PC-3 (cell line): ENCODE measurements around the gene NTPCR. TPM values are rescaled to one million over a fixed set of nuclear protein-coding genes. Genes with fewer than 3 reads are reported as not detected.

Experiments used
- ATAC-seq: fragments of 200-7000 bp; cut with Tn5 transposase; 2 replicates; pipeline ENCODE4 v1.9.1; 2020; ENCODE audit warnings: mild to moderate bottlenecking, moderate library complexity
- BruUV-seq: library from RNA; stranded (reverse); fragments of 400-500 nt; replicated peaks from 2 replicates; lab custom pipeline; 2021; lab: Mats Ljungman, UMichigan
- CTCF ChIA-PET: fragments of 300-600 bp; sonication (Branson Sonifier 250); formaldehyde crosslinking; loops from one replicate; lab custom pipeline; 2022; ENCODE audit warnings: antibody characterized with exemption; lab: Charles Lee
- POLR2A ChIA-PET: fragments of 300-600 bp; sonication (Branson Sonifier 250); formaldehyde crosslinking; loops from one replicate; lab custom pipeline; 2022; ENCODE audit warnings: antibody characterized with exemption; ENCODE audit not compliant: unreplicated experiment; lab: Charles Lee
- DNase-seq: peaks from one replicate; pipeline ENCODE4 v3.0.0-alpha.2; 2015
- H2AFZ ChIP-seq: fragments of 300-600 bp; sonication (generic); 2 replicates; pipeline ENCODE4 v1.6.0; 2016; ENCODE audit warnings: antibody characterized with exemption, low read length
- H3F3A ChIP-seq: fragments of 300-600 bp; sonication (generic); one replicate; pipeline ENCODE4 v1.6.0; 2017; ENCODE audit warnings: antibody characterized with exemption, low read length, control low read depth, mild to moderate bottlenecking; ENCODE audit not compliant: unreplicated experiment
- H3K27ac ChIP-seq: fragments of 300-600 bp; sonication (generic); 2 replicates; pipeline ENCODE4 v1.5.1; 2016; ENCODE audit warnings: mild to moderate bottlenecking, low read length
- H3K27me3 ChIP-seq: fragments of 300-600 bp; sonication (generic); 2 replicates; pipeline ENCODE4 v1.6.1; 2016; ENCODE audit warnings: low read length, mixed read lengths
- H3K36me3 ChIP-seq: fragments of 300-600 bp; sonication (generic); 2 replicates; pipeline ENCODE4 v1.6.1; 2016; ENCODE audit warnings: low read depth, mixed run types, low read length, mixed read lengths
- H3K4me1 ChIP-seq: fragments of 300-600 bp; sonication (generic); 2 replicates; pipeline ENCODE4 v1.5.1; 2016; ENCODE audit warnings: low read length; ENCODE audit not compliant: insufficient read depth
- H3K4me2 ChIP-seq: fragments of 300-600 bp; sonication (generic); 2 replicates; pipeline ENCODE4 v1.6.0; 2016; ENCODE audit warnings: low read length
- H3K4me3 ChIP-seq: fragments of 300-600 bp; sonication (generic); 2 replicates; pipeline ENCODE4 v1.5.1; 2016; ENCODE audit warnings: mild to moderate bottlenecking, low read length, mixed read lengths
- H3K79me2 ChIP-seq: fragments of 300-600 bp; sonication (generic); 2 replicates; pipeline ENCODE4 v1.6.1; 2017; ENCODE audit warnings: low read length, mixed read lengths
- H3K9ac ChIP-seq: fragments of 300-600 bp; sonication (generic); 2 replicates; pipeline ENCODE4 v1.6.0; 2016; ENCODE audit warnings: mild to moderate bottlenecking, low read length
- H3K9me2 ChIP-seq: fragments of 300-600 bp; sonication (generic); replicated peaks from 2 replicates; pipeline ENCODE4 v1.6.1; 2016; ENCODE audit warnings: mixed run types, low read length, mixed read lengths
- H3K9me3 ChIP-seq: fragments of 300-600 bp; sonication (generic); 2 replicates; pipeline ENCODE4 v1.6.1; 2016; ENCODE audit warnings: low read length, mixed read lengths
- H4K20me1 ChIP-seq: fragments of 300-600 bp; sonication (generic); 2 replicates; pipeline ENCODE4 v1.6.1; 2016; ENCODE audit warnings: low read length, mixed read lengths
- EZH2 ChIP-seq: fragments of 300-600 bp; sonication (generic); IDR thresholded peaks from one replicate; pipeline ENCODE4 v1.6.1; 2017; ENCODE audit warnings: antibody characterized with exemption, mild to moderate bottlenecking, low read length; ENCODE audit not compliant: unreplicated experiment
- EZH2phosphoT487 ChIP-seq: fragments of 300-600 bp; sonication (generic); IDR thresholded peaks from 2 replicates; pipeline ENCODE4 v1.6.1; 2018; ENCODE audit warnings: mild to moderate bottlenecking, antibody characterized with exemption, low read length, borderline replicate concordance
- intact Hi-C: fragments of 100-400 bp; cut with micrococcal nuclease; formaldehyde crosslinking; loops from 2 replicates; pipeline ENCODE4 v1.9.0; 2023
- total RNA-seq: library from RNA; depleted of rRNA; stranded (reverse); fragments of >200 nt; gene quantifications from 2 replicates; pipeline ENCODE4 v1.2.3, GENCODE V29; 2014
- TF ChIP-seq, protein P1 (sequence below): fragments of 300-600 bp; sonication (generic); conservative IDR thresholded peaks from 2 replicates; pipeline ENCODE4 v1.5.1; 2017; ENCODE audit warnings: antibody characterized with exemption, low read depth, mild to moderate bottlenecking, low read length

Gene NTPCR
- total RNA-seq, 1 experiment from 2014 or later: 43.1 TPM

DNA sequence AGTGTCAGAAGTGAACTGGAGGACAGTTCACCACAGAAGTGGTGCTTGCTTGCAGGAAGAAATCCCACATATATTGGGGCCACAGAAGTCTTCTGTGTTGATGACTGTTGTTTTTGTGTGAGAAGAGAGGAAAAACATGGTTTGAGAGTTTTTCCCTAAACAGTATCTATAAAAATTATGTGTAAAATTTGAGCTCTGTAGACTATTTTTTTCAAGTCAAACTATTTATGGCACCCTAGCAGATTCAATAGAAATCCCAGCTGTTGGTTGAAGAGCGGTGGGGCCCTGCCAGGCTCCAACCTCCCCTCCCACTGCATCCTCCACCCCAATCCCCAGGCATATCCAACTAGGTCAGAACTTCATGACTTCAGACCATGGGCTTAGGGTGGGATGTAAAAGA is 61.6 kb downstream of the NTPCR start:
- Histone ChIP-seq H3K9me2 (no peaks in the 10 kb centered on the region), H3F3A (peaks cover 6% of the 10 kb centered on the region), H3K4me1 (peaks cover 14% of the 10 kb centered on the region), H3K36me3 (no peaks in the 10 kb centered on the region; the same call in 1 of the 2 replicates), H3K4me3 (no peak overlapping the region), H3K27me3 (no peaks in the 10 kb centered on the region), H3K27ac (no peak overlapping the region), H3K4me2 (no peak overlapping the region), H4K20me1 (0 out of 2 replicates have a peak, but pooled peaks cover 5% of the 10 kb centered on the region), H3K9me3 (no peaks in the 10 kb centered on the region), H3K79me2 (no peaks in the 10 kb centered on the region), H2AFZ (no peak overlapping the region), H3K9ac (no peak overlapping the region)
- TF ChIP-seq EZH2 (no peak), EZH2phosphoT487 (no peak)
- TF ChIP-seq, protein P1, sequence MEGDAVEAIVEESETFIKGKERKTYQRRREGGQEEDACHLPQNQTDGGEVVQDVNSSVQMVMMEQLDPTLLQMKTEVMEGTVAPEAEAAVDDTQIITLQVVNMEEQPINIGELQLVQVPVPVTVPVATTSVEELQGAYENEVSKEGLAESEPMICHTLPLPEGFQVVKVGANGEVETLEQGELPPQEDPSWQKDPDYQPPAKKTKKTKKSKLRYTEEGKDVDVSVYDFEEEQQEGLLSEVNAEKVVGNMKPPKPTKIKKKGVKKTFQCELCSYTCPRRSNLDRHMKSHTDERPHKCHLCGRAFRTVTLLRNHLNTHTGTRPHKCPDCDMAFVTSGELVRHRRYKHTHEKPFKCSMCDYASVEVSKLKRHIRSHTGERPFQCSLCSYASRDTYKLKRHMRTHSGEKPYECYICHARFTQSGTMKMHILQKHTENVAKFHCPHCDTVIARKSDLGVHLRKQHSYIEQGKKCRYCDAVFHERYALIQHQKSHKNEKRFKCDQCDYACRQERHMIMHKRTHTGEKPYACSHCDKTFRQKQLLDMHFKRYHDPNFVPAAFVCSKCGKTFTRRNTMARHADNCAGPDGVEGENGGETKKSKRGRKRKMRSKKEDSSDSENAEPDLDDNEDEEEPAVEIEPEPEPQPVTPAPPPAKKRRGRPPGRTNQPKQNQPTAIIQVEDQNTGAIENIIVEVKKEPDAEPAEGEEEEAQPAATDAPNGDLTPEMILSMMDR: no peak
- BruUV-seq: no TSS peak
- POLR2A ChIA-PET: interaction anchor here (0.6 kb wide), 1 partner anchor 250 kb away, joined by 8 read pairs; no protein-coding TSS in a partner anchor
- ATAC-seq (no peak), DNase-seq (no peak)
- intact Hi-C loops: no loop called here
- CTCF ChIA-PET: no interaction called here

DNA sequence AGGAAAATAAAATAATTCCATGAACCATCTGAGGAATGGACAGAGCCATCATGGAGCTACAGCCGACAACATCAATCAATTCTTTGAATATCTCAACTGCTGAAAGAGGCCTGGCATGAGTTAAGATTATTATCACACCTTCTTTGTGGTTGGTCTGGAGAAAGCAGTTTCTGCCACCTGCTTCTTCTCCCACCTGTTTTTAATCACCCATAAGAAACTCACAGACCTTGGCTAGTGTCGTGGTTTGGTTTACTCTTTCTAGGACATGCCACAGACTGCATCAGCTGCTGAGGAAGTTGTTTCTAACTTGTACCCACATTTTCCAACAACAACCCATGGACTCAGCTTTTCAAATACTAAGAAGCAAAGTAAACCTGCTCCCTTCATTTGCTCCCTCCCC is 65.6 kb downstream of the NTPCR start:
- DNase-seq (no peak), ATAC-seq (no peak)
- Histone ChIP-seq H3K9me2 (no peaks in the 10 kb centered on the region), H3K79me2 (no peaks in the 10 kb centered on the region), H3K4me2 (no peak overlapping the region), H2AFZ (no peak overlapping the region), H3K9ac (no peak overlapping the region), H3K4me1 (no peaks in the 10 kb centered on the region), H3K36me3 (no peaks in the 10 kb centered on the region; the same call in 1 of the 2 replicates), H3F3A (no peaks in the 10 kb centered on the region), H3K27me3 (no peaks in the 10 kb centered on the region), H3K4me3 (no peak overlapping the region), H4K20me1 (no peaks in the 10 kb centered on the region), H3K9me3 (no peaks in the 10 kb centered on the region), H3K27ac (no peak overlapping the region)
- no TSS peak for BruUV-seq
- intact Hi-C loops: no loop called here
- CTCF ChIA-PET: no interaction called here
- TF ChIP-seq, protein P1: no peak
- TF ChIP-seq EZH2 (no peak), EZH2phosphoT487 (no peak)
- POLR2A ChIA-PET: no interaction called here

DNA sequence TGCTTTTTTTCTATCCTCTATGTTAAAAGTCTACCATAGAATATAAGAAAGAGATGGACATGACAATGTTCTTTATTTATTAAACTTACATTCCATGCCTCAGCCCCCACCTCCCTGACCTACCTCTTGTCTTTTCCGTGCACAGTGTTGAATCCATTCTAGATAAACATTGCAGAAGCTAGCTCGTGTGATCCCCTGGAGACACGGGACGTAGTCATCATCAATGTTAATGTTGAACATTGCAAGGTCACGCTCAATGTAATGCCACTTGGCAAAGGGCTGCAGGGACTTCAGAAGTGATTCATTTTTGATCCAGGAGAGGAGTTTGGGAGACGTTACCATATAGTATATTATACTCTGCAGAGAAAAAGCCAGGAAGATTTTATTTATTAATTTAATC is 66.4 kb downstream of the NTPCR start:
- CTCF ChIA-PET: no interaction called here
- Histone ChIP-seq H3K27me3 (no peaks in the 10 kb centered on the region), H3K27ac (no peak overlapping the region), H3K4me1 (no peaks in the 10 kb centered on the region), H4K20me1 (no peaks in the 10 kb centered on the region), H3K9me2 (no peaks in the 10 kb centered on the region), H2AFZ (no peak overlapping the region), H3K4me2 (no peak overlapping the region), H3K4me3 (no peak overlapping the region), H3K9me3 (no peaks in the 10 kb centered on the region), H3K9ac (no peak overlapping the region), H3K79me2 (no peaks in the 10 kb centered on the region), H3F3A (no peaks in the 10 kb centered on the region), H3K36me3 (no peaks in the 10 kb centered on the region; the same call in 1 of the 2 replicates)
- intact Hi-C loops: no loop called here
- BruUV-seq: no TSS peak
- POLR2A ChIA-PET: no interaction called here
- DNase-seq (no peak), ATAC-seq (no peak)
- TF ChIP-seq EZH2phosphoT487: no peak
